Measurements from ENCODE around the gene DNAJB6.
"Not testable (repeated sequence)": the region's sequence is repeated elsewhere in the genome, so short reads cannot be mapped to it uniquely, and the experiment has no call there.

Gene DNAJB6

DNA sequence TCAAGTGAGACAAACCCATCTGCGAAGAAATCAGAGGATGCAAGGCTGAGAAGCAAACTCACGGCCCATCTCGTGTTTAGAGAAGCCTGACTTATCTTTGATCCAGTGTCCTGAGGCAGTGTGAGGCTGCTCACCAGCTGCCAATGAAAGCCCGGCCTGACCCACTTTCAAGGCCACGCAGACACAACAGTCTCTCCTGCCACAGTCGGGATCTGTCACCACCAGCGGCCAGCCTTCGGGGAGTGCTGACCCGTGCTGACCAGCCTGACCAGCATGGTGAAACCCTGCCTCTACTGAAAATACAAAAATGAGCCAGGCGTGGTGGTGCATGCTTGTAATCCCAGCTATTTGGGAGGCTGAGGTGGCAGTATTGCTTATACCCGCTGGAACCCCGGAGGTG lies 7.4 kb upstream of the DNAJB6 start:
- no peak for DNase-seq

DNA sequence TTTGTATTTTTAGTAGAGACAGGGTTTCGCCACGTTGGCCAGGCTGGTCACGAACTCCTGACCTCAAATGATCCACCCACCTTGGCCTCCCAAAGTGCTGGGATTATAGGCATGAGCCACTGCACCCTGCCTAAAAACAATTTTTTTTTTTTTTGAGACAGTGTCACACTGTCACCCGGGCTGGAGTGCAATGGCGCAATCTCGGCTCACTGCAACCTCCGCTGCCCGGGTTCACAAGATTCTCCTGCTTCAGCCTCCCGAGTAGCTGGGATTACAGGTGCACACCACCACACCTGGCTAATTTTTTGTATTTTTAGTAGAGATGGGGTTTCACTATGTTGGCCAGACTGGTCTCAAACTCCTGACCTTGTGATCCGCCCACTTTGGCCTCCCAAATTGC lies 6.2 kb upstream of the DNAJB6 start:
- DNase-seq, result not testable (repeated sequence)

DNA sequence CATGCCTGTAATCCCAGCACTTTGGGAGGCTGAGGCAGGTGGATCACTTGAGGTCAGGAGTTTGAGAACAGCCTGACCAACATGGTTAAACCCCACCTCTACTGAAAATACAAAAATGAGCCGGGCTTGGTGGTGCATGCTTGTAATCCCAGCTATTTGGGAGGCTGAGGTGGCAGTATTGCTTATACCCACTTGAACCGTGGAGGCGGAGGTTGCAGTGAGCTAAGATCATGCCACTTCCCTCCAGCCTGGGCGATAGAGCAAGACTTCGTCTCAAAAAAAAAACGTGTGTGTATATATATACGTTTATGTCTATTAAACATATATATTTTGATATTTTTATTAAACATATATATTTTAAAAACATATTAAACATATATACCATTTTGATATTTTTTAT lies 5.8 kb upstream of the DNAJB6 start:
- not testable (repeated sequence) for DNase-seq

DNA sequence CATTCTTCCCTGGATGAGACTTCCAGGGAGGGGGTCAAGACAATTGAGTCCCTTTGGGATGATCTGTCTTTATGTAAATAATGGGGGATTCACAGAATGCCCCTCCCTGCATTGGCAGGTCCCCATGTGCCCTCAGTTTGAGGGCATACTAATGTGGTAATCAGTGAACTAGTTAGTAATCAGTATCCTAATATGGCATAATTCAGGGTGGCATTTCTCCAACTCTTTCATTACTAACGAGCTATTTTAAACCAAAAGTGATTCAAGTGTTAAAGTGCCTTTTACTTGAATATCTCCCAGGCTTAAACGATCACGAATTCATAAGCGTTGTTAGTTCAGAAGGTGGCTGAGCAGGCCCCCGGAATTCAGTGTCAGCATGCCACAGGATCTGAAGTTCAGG lies 1.6 kb upstream of the DNAJB6 start:
- no peak for DNase-seq

DNA sequence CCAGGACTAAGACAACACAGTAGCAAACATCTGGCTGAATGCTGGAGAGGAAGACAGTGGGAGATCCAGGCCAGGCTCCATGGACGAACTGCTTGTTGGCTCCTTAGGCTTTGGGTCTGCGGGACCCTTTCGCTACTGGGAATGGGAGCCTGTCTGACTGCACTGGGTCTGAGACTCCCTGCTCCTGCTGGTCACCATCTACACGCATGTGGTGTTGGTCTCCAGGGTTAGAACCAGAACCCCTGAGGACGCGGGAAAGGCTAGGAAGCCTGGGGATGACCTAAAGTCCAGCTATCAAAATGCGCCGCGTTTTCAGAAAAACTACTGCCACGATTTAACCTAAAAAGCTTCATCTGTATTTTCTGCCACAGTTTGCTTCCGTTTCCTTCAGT lies 817 bp upstream of the DNAJB6 start:
- no peak for DNase-seq

DNA sequence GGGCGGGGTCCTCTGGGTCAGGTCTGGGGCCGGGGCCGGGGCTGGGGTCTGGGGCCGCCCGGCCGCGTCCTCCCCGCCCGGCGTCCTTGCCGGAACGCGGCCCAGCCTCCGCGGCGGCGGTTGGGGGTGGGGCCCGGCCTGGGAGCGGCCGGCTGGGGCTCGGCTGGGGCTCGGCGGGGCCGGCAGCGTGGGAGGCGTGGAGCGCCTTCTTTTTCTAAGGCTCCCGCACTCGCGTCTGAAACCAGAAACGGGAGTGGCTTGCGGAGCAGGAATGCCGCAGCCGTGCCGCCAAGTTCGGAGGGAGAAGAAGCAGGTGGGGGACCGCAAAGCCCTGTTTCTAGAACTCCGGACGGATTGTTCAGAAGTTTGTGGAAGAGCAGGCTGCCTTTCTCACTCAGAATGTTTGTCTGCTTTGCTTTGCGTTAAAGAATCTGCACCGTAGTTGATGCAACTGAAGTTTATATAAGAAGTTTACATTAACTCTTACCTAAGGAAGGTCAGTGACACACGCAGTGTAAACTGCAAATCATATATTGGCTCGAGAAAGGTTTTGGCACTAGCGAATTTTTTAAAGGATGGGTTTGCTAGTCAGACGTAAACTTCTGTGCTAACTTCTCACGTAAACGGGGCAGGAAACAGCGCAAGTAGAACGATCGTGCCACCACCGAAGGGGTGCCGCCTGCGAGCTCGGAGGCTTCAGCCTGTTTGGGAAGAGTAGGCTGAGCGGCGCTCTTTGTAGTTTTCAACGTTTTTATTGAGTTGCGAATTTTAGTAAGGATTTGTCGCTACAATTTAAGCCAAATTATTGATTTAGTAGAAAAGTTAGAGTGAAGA lies 729 bp downstream of the DNAJB6 start:
- DNase-seq, result no peak

DNA sequence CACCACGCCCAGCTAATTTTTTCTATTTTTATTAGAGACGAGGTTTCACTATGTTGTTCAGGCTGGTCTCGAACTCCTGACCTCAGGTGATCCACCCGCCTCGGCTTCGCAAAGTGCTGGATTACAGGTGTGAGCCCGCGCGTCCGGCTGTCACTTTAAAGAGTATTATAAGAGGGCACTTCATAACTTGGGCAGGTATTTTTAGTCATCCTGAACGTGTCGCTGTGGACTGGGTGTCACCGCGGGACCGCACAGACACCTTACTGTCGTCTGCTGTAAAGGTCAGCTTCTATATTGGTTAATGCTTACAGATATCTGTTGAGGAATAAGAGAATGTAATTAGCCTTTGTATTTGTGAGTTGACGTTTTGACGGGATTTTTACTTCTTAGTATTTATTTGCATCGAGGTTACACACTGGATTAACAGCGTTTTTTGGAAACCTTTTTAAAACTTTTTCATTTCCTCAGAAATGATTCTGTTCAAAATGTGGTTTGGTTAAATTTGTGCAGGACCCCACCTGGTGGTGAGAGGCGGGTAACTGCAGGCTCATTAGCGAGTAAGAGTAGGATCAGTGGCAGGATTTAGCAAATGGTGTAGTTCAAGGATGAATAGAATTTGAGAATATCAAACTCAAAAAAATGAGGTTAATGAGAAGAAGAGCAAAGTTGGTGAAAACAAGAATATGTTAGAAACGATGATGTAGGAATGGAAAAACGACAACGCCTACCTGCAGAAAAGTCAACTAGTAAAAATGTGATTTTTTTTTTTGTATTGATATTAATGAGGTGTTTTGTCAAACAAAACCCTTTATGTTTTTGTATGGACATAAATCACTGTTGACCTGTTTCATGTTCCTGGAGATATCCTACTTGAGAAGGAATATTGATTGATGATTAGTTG lies 3.2 kb downstream of the DNAJB6 start:
- DNase-seq, result no peak

DNA sequence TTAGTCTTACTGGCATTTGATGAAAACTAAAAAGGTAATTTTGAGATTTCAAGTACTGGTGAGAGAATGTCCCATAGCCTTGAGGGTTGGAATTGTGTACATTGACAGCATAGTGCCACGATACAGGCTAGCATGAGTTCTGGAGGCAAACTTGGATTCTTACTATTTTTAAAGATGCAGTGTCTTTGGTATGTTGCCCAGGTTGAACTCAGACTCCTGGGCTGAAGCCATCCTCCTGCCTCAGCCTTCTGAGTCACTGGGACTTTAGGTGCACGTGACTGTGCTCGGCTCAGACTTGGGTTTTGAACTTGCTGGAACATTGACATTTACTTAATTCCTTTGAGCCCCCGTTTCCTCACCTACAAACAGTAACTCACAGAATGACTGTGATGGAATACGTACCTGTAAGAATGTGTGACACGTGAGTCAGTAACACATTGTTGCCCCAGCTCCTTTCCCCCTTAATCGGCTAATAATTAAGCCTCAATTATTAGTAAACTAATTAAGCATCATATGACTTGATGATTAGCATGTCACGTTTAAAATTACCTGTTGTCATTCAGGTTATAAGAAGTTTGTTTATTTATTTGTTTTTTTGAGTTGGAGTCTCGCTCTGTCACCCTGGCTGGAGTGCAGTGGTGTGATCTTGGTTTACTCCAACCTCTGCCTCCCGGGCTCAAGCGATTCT lies 10.6 kb downstream of the DNAJB6 start:
- DNase-seq, result no peak

DNA sequence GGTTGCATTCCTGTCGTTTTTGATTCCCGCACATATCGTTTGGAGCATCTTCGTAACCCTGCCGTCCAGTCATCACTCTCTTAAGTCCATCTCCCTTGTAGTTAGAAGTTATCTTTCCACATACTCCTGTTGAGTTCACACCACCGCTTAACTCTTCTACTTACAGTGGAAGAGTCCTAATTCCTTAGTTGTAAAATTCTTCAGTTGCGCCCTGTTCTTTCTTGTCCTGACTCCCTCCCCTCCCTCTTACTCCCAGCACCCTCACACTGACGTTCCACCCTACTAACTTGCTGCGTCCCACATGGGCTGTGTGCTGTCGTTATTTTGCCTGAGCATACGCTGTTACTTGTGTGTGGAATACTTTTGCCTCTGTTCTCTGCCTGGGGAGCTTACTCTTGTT lies 11.7 kb downstream of the DNAJB6 start:
- no peak for DNase-seq

DNA sequence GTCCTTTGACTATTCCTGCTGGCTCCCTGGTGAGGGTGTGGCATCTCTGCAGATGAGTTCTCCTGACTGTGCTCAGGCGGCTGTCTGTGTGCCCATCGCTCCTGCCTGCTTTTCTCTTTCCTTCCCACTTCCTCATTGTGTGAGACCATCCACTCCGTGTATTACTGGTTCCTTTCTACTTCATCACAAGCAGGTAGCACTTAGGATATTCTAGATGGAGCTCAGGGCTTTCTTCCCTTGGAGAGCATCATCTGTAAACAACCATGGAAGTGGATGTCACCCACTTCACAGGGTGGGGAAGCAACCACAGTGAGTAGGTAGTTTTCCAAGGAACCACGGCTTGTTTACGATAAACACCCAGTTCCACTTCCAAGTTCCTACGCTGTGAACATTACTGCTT lies 15.7 kb downstream of the DNAJB6 start:
- no peak for DNase-seq

DNA sequence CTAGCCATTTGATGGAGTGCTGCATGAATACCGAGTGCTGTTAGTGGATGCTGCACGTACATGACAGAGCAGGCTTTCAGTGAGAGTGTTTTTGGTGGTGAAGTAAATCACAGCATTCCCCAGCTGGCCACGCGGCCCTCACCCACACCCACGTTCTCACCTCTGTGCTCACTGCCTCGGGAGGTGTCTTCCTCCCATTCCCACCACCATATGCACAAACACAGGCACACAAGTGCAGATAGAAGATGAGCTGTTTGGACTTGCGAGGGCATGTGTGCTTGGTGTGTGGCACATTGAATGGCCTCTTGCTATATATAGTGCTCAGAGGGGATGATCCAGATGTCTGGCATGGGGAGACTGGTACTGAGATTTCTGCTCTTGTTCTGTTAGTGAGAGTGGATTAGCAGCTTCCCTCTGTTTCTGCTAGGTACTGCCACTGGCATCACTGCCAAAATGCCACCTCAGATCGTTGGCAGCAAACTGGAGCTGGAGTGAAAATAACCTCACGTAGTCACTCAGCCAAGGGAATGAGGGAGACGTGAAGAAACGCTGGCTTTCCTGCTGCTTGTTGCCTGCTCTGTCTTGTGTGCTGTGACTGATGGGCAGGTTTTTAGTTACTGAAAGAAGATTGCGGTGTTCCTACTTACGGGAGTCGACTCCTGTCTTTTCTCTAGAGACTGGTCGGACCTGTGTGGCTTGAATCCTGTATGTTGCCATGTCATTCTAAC lies 19.1 kb downstream of the DNAJB6 start:
- no peak for DNase-seq

DNA sequence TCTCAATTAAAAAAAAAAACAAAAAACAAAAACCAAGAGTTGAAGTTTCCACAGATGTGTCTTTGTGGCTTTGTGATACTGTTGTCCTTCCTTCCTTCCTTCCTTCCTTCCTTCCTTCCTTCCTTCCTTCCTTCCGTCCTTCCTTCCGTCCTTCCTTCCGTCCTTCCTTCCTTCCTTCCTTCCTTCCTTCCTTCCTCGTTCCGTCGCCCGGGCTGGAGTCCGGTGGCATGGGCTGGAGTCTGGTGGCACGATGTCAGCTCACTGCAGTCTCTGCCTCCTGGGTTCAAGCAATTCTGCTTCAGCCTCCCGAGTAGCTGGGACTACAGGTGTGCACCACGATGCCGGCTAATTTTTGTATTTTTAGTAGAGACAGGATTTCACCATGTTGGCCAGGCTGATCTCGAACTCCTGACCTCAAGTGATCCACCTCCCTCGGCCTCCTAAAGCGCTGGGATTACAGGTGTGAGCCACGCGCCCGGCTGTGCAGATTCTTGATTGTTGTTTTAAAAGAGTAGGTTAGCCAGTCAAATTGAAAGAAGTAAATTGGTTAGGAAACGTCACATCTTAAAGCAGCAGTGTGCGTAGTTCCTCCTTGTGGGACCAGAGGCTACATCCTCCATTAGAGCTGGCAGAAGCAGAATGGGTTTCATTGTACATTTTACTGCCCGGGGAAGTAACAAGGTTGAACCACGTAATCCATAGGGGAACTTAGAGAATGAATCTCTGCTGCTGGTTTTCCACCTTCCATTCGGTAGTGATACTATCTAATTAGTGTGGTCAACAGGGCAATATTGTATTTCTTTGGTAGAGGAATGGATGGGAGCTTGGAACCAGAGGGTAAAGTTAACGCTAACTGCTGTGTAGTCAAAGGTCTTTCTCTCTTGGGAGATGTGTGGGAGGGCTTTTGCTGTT lies 20.6 kb downstream of the DNAJB6 start:
- DNase-seq, result no peak

DNA sequence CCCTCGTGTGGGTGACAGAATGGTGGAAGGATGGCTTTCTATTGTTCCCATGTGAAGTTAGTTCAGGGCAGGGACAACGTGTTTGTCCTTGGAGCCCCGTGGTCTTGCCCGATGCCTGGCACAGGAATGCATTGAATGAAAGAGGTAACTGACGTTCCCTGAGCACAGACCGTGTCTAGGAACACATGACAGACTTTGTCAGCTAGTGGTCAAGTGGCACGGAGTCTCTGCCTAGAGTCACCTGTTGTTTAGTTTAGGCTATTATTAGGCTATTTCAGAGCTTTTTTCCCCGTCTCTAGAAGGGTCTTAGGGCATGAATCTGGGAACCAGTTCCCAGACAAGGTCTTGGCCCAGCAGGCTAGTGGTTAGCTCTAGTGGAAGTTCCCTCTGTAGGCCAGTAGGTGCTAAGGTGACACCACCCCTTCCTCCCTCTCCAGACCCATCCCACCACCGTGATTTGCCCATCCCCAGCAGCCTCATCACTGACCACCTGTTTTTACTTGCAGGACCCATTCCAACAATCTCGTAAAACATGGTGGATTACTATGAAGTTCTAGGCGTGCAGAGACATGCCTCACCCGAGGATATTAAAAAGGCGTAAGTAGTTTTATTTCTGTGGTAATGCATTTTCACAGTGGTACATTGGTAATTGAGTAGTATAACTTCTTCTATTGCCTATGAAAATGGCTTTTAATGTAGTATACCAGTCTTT lies 21.4 kb downstream of the DNAJB6 start:
- DNase-seq, result no peak

DNA sequence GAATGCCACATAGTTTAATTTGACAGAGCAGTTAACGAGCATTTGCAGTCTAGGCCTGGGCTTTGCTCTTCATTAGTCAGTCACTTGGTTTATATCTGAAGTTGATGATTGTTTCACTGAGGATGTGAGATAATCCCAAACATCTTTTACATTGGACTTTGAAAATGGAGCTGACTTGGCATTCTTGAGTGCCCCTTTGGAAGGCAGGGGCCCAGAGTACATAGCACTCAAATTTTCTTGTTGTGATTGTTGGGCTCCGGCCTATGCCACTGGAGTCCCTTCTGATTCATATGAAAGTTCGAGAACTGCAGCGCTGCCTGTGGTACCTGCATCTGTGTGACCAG lies 21.9 kb downstream of the DNAJB6 start:
- DNase-seq, result no peak

DNA sequence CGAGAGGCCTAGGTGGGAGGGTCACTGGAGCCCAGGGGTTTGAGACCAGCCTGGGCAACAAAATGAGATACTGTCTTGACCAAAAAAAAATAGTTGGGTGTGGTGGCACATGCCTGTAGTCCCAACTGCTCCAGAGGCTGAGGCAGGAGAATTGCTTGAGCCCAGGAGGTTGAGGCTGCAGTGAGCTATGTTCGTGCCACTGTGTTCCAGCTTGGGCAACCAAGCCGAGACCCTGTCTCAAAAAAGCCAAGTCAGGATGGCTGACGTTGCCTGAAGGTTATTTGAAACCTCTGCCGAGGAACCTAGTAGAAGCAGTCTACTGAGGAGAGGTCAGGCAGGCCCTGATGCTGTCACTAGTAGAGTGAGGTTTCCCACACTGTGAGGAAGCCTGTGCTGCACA lies 22.8 kb downstream of the DNAJB6 start:
- no peak for DNase-seq

DNA sequence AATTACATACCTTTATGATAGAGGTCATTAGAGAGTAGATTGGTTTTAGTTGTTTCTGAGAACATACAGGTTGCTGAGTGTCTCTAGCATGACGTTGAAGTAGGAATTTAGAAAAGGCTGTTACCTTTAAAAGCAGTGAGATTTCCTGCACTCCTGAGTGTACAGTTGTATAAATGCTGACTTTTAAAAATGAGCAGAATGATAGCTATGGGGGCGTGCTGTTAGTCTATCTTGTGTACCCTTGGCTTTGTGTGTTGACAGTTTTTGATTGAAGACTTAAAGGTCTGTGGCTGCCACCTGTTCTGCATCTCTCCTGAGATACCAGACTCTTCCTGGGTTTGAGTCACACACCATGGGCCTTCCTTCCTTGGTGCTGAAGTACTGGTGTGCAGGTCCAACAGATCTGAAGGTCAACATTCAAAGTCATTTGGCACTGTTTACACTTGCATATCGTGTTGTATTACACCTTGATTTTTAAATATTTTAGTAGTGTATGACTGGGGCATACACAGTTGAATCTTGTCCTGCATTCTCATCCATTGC lies 23.8 kb downstream of the DNAJB6 start:
- DNase-seq, result no peak

DNA sequence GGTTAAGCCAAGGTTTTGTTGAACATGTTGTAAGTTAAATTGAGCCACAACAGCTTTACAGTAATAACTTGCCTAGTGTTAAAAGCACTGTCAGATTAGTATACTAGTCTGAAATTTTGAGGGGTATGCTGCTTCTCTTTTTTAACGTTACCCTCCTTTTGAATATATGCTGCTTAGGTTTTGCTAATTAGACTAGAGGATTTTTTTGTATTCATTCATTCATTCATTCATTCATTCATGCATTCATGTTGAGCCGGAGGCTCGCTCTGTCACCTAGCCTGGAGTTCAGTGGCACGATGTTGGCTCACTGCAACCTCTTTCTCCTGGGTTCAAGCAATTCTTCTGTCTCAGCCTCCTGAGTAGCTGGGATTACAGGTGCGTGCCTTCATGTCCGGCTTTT lies 24.7 kb downstream of the DNAJB6 start:
- no peak for DNase-seq

DNA sequence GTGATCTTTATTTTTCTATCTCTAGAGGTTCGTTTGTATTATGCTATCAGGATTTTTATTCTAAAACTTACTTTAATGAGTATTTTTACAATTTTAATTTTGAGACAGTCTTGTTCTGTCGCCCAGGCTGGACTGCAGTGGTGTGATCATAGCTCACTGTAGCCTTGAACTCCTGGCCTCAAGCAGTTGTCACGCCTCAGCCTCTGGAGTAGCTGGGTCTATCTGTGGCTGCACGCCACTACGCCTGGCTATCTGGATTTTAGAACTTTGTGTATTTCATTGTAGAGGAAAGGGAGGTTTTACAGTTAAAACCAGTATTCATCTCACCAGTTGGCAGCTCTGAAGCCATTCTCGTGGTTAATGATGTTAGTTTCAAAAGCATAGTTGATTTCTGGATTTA lies 25.9 kb downstream of the DNAJB6 start:
- DNase-seq, result no peak

DNA sequence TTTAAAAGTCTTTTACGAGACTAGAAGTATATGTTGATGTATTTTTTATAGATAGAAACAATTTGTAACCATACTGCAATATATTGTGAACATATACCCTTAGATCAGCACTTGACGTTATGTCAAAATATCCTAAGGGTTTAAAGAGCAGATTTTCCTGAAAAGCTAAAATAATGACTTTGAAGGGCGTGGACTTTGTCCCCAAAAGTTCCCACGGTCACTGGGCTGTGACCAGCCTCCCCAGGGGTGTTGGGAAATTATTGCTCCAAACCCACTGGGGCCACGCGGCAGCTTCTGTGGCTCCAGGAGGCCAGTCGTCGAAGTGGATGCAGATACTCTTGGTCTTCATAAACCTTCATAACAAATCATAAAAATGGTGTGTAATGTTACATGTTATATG lies 29.9 kb downstream of the DNAJB6 start:
- no peak for DNase-seq

DNA sequence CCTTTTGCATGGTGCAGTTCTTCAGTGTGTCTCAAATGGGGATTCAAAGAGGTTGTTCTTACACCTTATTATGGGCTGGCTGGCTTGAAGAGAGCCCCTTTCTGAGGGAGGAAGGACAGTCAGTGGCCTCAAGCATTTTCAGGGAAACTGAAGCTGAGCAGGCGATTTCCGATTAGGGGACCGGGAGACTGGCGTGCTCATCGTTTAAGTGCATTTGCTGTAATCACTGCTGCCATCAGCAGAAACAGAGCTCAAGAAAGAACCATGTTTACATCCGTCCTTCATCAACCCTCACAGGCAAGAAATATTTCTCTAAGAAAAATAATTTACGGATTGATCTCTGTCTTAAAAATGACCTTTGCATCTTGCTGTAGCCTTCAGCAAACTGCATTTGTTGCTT lies 32.2 kb downstream of the DNAJB6 start:
- no peak for DNase-seq

DNA sequence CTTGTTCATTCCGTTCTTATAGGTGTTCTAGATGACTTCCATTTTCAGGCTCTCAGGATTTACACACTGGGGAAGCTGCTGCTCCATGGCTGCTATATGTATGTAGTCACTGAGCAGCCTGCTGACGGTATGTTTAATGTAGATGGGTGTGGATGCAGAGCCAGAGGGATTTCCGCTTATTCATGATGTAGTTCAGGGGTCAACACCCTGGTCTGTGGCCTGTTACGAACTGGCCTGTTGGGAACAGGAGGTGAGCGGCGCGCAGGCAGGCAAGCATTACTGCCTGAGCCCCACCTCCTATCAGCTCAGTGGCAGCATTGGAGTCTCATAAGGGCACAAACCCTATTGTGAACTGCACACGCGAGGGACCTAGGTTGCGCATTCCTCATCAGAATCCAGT lies 33.9 kb downstream of the DNAJB6 start:
- no peak for DNase-seq

All from SIG-M5 (cell line).